ENCODE data around the gene ERAP2. TPM values are rescaled to one million over a fixed set of nuclear protein-coding genes. Genes with fewer than 3 reads are reported as not detected.
A peak's percentile ranks its signal among the peaks of the same experiment; 100 is the strongest.

Gene ERAP2
- total and polyA plus RNA-seq, 7 donors: 0.60 to 44.9 (median 7.7) TPM

GRCh38 chr5:96864922-96865530 lies 11.3 kb upstream of the ERAP2 start:
- no peak overlapping the region for H3K4me3 ChIP-seq
- H3K27ac ChIP-seq: no peak overlapping the region
- WGBS, 2 donors: 38 to 82% methylated on average over 1 of the region's 1 CpG
- no peaks in the 10 kb centered on the region for H3K36me3 ChIP-seq
- DNase-seq: no peak
- intact Hi-C loops (cut with DNase I): no loop called here
- H3K27me3 ChIP-seq: no peaks in the 10 kb centered on the region
- TF ChIP-seq CTCF (IDR thresholded peaks at IDR 0.05): no peak
- TF ChIP-seq POLR2AphosphoS5 (IDR thresholded peaks at IDR 0.05): no peak
- TF ChIP-seq POLR2A (IDR thresholded peaks at IDR 0.05): no peak
- no peak for TF ChIP-seq EP300 (IDR thresholded peaks at IDR 0.05)
- H3K4me1 ChIP-seq: no peaks in the 10 kb centered on the region
- no peaks in the 10 kb centered on the region for H3K9me3 ChIP-seq

GRCh38 chr5:96868603-96869371 lies 7.5 kb upstream of the ERAP2 start:
- H3K9me3 ChIP-seq: no peaks in the 10 kb centered on the region
- no peak overlapping the region for H3K4me3 ChIP-seq
- H3K4me1 ChIP-seq: no peaks in the 10 kb centered on the region
- H3K27ac ChIP-seq: no peak overlapping the region
- DNase-seq: no peak
- intact Hi-C loops (cut with DNase I): loop anchor here (2.0 kb wide), 1 partner anchor 294 kb away; no protein-coding TSS in a partner anchor
- no peaks in the 10 kb centered on the region for H3K36me3 ChIP-seq
- no peaks in the 10 kb centered on the region for H3K27me3 ChIP-seq
- WGBS, 2 donors: 35 to 62% methylated on average over 6 of the region's 6 CpGs
- TF ChIP-seq EP300 (IDR thresholded peaks at IDR 0.05) (no peak), CTCF (IDR thresholded peaks at IDR 0.05) (peak; percentile 65 to 95 (median 88)), POLR2AphosphoS5 (IDR thresholded peaks at IDR 0.05) (no peak), POLR2A (IDR thresholded peaks at IDR 0.05) (no peak)

- Histone ChIP-seq H3K27me3 (no peaks in the 10 kb centered on the region), H3K9me3 (no peaks in the 10 kb centered on the region), H3K36me3 (no peaks in the 10 kb centered on the region), H3K4me1 (no peaks in the 10 kb centered on the region), H3K4me3 (no peak overlapping the region), H3K27ac (no peak overlapping the region)
- intact Hi-C loops (cut with DNase I): loop anchor here (2.0 kb wide), 1 partner anchor 293 kb away; no protein-coding TSS in a partner anchor
- TF ChIP-seq CTCF (IDR thresholded peaks at IDR 0.05) (no peak), EP300 (IDR thresholded peaks at IDR 0.05) (no peak), POLR2A (IDR thresholded peaks at IDR 0.05) (no peak), POLR2AphosphoS5 (IDR thresholded peaks at IDR 0.05) (no peak)
- DNase-seq: no peak
These were observed 7.0 kb upstream of the ERAP2 start for GRCh38 chr5:96869372-96869641.

GRCh38 chr5:96870094-96871026 lies 5.9 kb upstream of the ERAP2 start:
- Histone ChIP-seq H3K4me1 (peaks cover 0 to under 1% (median 0%) of the 10 kb centered on the region in 4 donors), H3K4me3 (no peak overlapping the region), H3K9me3 (no peaks in the 10 kb centered on the region), H3K27me3 (no peaks in the 10 kb centered on the region), H3K27ac (no peak overlapping the region), H3K36me3 (no peaks in the 10 kb centered on the region)
- TF ChIP-seq POLR2AphosphoS5 (IDR thresholded peaks at IDR 0.05) (no peak), CTCF (IDR thresholded peaks at IDR 0.05) (no peak), POLR2A (IDR thresholded peaks at IDR 0.05) (no peak), EP300 (IDR thresholded peaks at IDR 0.05) (no peak)
- intact Hi-C loops (cut with DNase I): loop anchor here (10.0 kb wide), 2 partner anchors 114 to 116 kb away; no protein-coding TSS in a partner anchor
- DNase-seq: no peak
- WGBS, 2 donors: 53 to 56% methylated on average over 4 of the region's 4 CpGs

All from sigmoid colon (tissue), 7 donors.